Gastrocnemius medialis (tissue), 4 donors: ENCODE measurements around the gene ZAR1L. TPM values are rescaled to one million over a fixed set of nuclear protein-coding genes. Genes with fewer than 3 reads are reported as not detected.

Experiments
- ATAC-seq, 2 donors: fragments of 150-250 bp; one replicate each; pipeline ENCODE4 v1.9.1; 2016
- DNase-seq, 2 donors: peaks; one replicate each; pipeline ENCODE4 v3.0.0-alpha.2; 2019
- H3K27ac ChIP-seq, 4 donors: fragments of 200-600 bp; sonication (generic); 1 replicate in 1 of 4; 2 replicates in 3 of 4; pipeline ENCODE4 v1.5.1; 2016 to 2018; ENCODE audit warnings: mild to moderate bottlenecking in 2 of 4, moderate library complexity in 1 of 4
- H3K27me3 ChIP-seq, 3 donors: fragments of 200-600 bp; sonication (generic) in 2 of 3; 1 replicate in 1 of 3; 2 replicates in 2 of 3; pipeline versions ENCODE4 v1.5.1 to v1.6.0; 2016 to 2019; ENCODE audit warnings: mild to moderate bottlenecking in 1 of 3, moderate library complexity in 1 of 3
- H3K36me3 ChIP-seq, 2 donors: fragments of 200-600 bp; sonication (generic) in 1 of 2; one replicate each; pipeline ENCODE4 v1.5.1; 2017 to 2018
- H3K4me1 ChIP-seq, 2 donors: fragments of 200-600 bp; sonication (generic) in 1 of 2; one replicate each; pipeline ENCODE4 v1.5.1; 2016 to 2017; ENCODE audit warnings: mild to moderate bottlenecking in 2 of 2
- H3K4me3 ChIP-seq, 4 donors: fragments of 200-600 bp; sonication (generic) in 3 of 4; 1 replicate in 1 of 4; 2 replicates in 3 of 4; pipeline ENCODE4 v1.5.1; 2016 to 2019; ENCODE audit warnings: mild to moderate bottlenecking in 2 of 4
- H3K9me3 ChIP-seq, 3 donors: fragments of 200-600 bp; sonication (generic) in 2 of 3; 1 replicate in 1 of 3; 2 replicates in 2 of 3; pipeline ENCODE4 v1.5.1; 2016 to 2019
- POLR2A ChIP-seq, 2 donors: fragments of 450-650 bp; IDR thresholded peaks; one replicate each; pipeline ENCODE4 v1.6.1; 2017; ENCODE audit warnings: antibody characterized with exemption in 2 of 2, mild to moderate bottlenecking in 2 of 2, moderate library complexity in 2 of 2
- in situ Hi-C, 4 donors: fragments of 200-750 bp; cut with MboI; loops; one replicate each; pipeline versions ENCODE4 v1.15.0 to v1.8.0; 2017; ENCODE audit warnings: low sequenced_read_pairs in 4 of 4
- intact Hi-C: fragments of 100-400 bp; cut with DNase I; formaldehyde crosslinking; loops from one replicate; pipeline ENCODE4 v1.15.1; 2023; ENCODE audit warnings: low total_unique reads
- total RNA-seq, 4 donors: library from RNA; depleted of rRNA; stranded (reverse); fragments of >200 nt; gene quantifications; one replicate each; pipeline versions ENCODE4 v1.1.0 to v1.2.3, GENCODE V29; 2016
- TF ChIP-seq, protein P1 (sequence below), 5 experiments: fragments of 450-650 bp in 3 of 5; fragments of 200-600 bp in 2 of 5; sonication (generic) in 2 of 5; IDR thresholded peaks in 4 of 5; conservative IDR thresholded peaks in 1 of 5; 1 replicate in 4 of 5; 2 replicates in 1 of 5; pipeline ENCODE4 v1.5.1; 2016 to 2019; ENCODE audit warnings: antibody characterized with exemption in 5 of 5, mild to moderate bottlenecking in 3 of 5, moderate library complexity in 3 of 5

ZAR1L gene
- total RNA-seq, 4 donors from 2014 or later, result not detected

DNA sequence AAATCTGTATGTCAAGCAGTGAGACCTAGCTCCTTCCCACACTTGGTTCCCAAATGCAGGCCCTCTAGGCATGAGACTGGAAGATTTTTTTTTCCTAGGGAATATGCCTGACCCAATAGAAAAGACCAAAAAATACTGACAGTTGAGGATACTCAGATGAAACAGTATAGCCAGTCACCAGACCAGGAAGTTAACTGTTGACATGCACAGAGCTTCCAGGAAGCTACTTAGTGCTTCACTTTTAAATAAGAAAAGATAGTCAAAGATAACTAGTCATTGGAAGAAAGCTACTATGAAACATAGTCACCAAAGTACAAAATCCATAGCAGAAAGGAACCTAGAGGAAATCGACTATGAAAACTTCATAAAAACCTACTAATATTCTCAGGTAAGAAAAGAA is 32.5 kb upstream of the ZAR1L start:
- TF ChIP-seq, protein P1, sequence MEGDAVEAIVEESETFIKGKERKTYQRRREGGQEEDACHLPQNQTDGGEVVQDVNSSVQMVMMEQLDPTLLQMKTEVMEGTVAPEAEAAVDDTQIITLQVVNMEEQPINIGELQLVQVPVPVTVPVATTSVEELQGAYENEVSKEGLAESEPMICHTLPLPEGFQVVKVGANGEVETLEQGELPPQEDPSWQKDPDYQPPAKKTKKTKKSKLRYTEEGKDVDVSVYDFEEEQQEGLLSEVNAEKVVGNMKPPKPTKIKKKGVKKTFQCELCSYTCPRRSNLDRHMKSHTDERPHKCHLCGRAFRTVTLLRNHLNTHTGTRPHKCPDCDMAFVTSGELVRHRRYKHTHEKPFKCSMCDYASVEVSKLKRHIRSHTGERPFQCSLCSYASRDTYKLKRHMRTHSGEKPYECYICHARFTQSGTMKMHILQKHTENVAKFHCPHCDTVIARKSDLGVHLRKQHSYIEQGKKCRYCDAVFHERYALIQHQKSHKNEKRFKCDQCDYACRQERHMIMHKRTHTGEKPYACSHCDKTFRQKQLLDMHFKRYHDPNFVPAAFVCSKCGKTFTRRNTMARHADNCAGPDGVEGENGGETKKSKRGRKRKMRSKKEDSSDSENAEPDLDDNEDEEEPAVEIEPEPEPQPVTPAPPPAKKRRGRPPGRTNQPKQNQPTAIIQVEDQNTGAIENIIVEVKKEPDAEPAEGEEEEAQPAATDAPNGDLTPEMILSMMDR (IDR thresholded peaks at IDR 0.05 in 4 of 5, conservative IDR thresholded peaks at IDR 0.05 in 1 of 5), result no peak
- no peak for TF ChIP-seq POLR2A (IDR thresholded peaks at IDR 0.05)
- Histone ChIP-seq H3K9me3 (no peaks in the 10 kb centered on the region), H3K4me3 (no peak overlapping the region), H3K27me3 (no peaks in the 10 kb centered on the region), H3K36me3 (no peaks in the 10 kb centered on the region), H3K27ac (no peak overlapping the region), H3K4me1 (no peaks in the 10 kb centered on the region)
- ATAC-seq, result no peak
- intact Hi-C loops, result no loop called here
- no peak for DNase-seq
- in situ Hi-C loops, result no loop called here

DNA sequence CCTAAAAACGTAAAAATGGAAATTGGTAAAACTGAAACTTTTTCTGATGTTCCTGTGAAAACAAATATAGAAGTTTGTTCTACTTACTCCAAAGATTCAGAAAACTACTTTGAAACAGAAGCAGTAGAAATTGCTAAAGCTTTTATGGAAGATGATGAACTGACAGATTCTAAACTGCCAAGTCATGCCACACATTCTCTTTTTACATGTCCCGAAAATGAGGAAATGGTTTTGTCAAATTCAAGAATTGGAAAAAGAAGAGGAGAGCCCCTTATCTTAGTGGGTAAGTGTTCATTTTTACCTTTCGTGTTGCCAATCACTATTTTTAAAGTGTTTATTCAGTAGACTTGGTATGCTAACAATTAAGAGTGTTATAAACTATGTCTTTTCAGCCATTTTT is 25.8 kb upstream of the ZAR1L start:
- Histone ChIP-seq H3K4me3 (no peak overlapping the region), H3K9me3 (no peaks in the 10 kb centered on the region), H3K27me3 (no peaks in the 10 kb centered on the region), H3K36me3 (no peaks in the 10 kb centered on the region), H3K27ac (no peak overlapping the region), H3K4me1 (no peaks in the 10 kb centered on the region)
- no peak for DNase-seq
- TF ChIP-seq POLR2A (IDR thresholded peaks at IDR 0.05), result no peak
- TF ChIP-seq, protein P1 (IDR thresholded peaks at IDR 0.05 in 4 of 5, conservative IDR thresholded peaks at IDR 0.05 in 1 of 5), result no peak
- in situ Hi-C loops (no loop called here), intact Hi-C loops (no loop called here)
- ATAC-seq, result no peak

DNA sequence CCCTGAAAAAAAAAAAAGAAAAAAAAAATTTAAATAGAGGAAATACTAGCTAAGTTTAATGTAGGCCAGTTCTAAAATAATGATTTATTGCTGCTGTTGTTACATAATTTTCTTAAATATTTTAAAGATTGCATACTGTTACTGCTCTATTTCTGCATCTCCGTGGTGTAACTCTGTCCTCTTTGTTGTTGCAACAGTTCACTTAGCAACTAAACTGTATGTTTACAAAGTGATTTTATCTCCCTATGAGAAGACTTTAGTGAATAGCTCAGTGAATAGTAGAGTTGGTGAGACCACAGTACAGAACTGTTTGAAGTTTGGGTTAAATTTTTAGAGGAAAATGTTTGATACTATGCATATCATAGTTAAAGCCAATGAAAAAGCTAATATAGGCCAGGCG is 19.5 kb upstream of the ZAR1L start:
- ATAC-seq (no peak), DNase-seq (no peak)
- no peaks in the 10 kb centered on the region for H3K36me3 ChIP-seq
- H3K27me3 ChIP-seq, result no peaks in the 10 kb centered on the region
- no peak overlapping the region for H3K4me3 ChIP-seq
- TF ChIP-seq, protein P1 (IDR thresholded peaks at IDR 0.05 in 4 of 5, conservative IDR thresholded peaks at IDR 0.05 in 1 of 5), result no peak
- TF ChIP-seq POLR2A (IDR thresholded peaks at IDR 0.05), result no peak
- no peak overlapping the region for H3K27ac ChIP-seq
- intact Hi-C loops, result no loop called here
- no peaks in the 10 kb centered on the region for H3K4me1 ChIP-seq
- no peaks in the 10 kb centered on the region for H3K9me3 ChIP-seq
- in situ Hi-C loops, result no loop called here

DNA sequence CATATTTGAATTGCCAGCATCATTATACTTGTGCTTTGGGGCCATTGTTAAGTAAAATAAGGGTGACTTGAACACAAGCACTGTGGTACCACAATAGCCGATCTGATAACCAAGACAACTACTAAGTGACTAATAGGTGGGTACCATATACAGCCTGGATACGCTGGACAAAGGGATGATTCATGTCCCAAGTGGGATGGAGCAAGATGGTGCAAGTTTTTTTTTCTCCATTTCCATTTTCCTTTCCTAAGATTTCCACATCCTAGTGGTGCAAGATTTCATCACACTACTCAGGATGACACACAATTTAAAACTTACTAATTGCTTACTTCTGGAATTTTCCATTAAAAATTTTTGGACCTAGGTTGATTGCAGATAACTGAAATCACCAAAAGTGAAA is 15.3 kb upstream of the ZAR1L start:
- intact Hi-C loops (no loop called here), in situ Hi-C loops (no loop called here)
- TF ChIP-seq, protein P1 (IDR thresholded peaks at IDR 0.05 in 4 of 5, conservative IDR thresholded peaks at IDR 0.05 in 1 of 5), result no peak
- no peak for TF ChIP-seq POLR2A (IDR thresholded peaks at IDR 0.05)
- no peaks in the 10 kb centered on the region for H3K27me3 ChIP-seq
- H3K4me3 ChIP-seq, result no peak overlapping the region
- H3K36me3 ChIP-seq, result no peaks in the 10 kb centered on the region
- no peaks in the 10 kb centered on the region for H3K9me3 ChIP-seq
- DNase-seq, result no peak
- no peak for ATAC-seq
- H3K27ac ChIP-seq, result no peak overlapping the region
- no peaks in the 10 kb centered on the region for H3K4me1 ChIP-seq

DNA sequence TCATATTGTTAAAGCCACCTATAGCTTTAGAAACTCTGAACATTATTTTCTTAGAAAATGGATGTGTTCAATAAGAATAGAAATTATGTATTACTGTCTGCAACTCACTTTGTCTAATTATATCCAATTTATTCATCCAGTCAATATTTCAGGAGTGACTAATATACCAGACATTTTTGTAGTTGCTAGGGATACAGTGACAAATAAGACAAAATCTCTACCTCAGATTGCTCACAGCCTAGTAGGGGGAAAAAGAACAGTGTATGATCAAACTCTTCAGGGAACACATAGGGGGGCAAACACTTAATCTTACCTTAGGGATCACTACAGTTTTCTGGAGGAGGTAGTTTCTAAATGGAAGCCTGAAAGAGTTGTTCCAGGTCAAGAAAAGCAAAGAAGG is 8.7 kb upstream of the ZAR1L start:
- Histone ChIP-seq H3K27ac (no peak overlapping the region), H3K36me3 (no peaks in the 10 kb centered on the region), H3K9me3 (no peaks in the 10 kb centered on the region), H3K4me1 (no peaks in the 10 kb centered on the region), H3K4me3 (no peak overlapping the region), H3K27me3 (no peaks in the 10 kb centered on the region)
- ATAC-seq (no peak), DNase-seq (no peak)
- in situ Hi-C loops, result loop anchor here in 1 of 4 donors (25.0 kb wide), 2 partner anchors 312 to 412 kb away; no protein-coding TSS in a partner anchor
- no peak for TF ChIP-seq POLR2A (IDR thresholded peaks at IDR 0.05)
- TF ChIP-seq, protein P1 (IDR thresholded peaks at IDR 0.05 in 4 of 5, conservative IDR thresholded peaks at IDR 0.05 in 1 of 5), result no peak
- intact Hi-C loops, result no loop called here
